Heart left ventricle (tissue), 13 donors: Measurements from ENCODE around the gene MTX1.

ENCODE experiments used
- POLR2A ChIP-seq, 2 donors: fragments of 450-650 bp; IDR thresholded peaks; one replicate each; pipeline ENCODE4 v1.6.1; 2017; ENCODE audit warnings: antibody characterized with exemption in 2 of 2, mild to moderate bottlenecking in 2 of 2, moderate library complexity in 2 of 2
- TF ChIP-seq, protein P1 (sequence below), 12 donors: fragments of 200-600 bp; sonication (generic) in 4 of 12; IDR thresholded peaks; one replicate each; pipeline versions ENCODE4 v1.5.0 to v1.8.0; 2018 to 2022; ENCODE audit warnings: antibody characterized with exemption in 12 of 12, mild to moderate bottlenecking in 5 of 12
- donor health status: ischemic (EF 13 %, LVEDD 7.1; RV severe dilation, severe dysfunction).
- donor health status: DM: no; HTN: yes; CAD: no.
- donor health status: DM: no; HTN: no; CAD: no.
- donor health status: ischemic (EF 25% LVEDD 6.9; RV normal size, moderate dysfunction).
- donor health status: ischemic (EF 25% LVEDD 5.7; RV mildly dilated, moderate dysfunction).
- donor health status: ischemic (EF 35%, LVEDD 5.7; RV mildly dilated, moderate dysfunction).
- donor health status: nonischemic (EF 11% LVEDD 7.7; RV severe dilation, severe dysfunction).
- donor health status: DM: yes; HTN: yes; CAD: no.
- donor health status: PGD.
- donor health status: ischemic (EF 29% LVEDD 5.4; RV normal size, mild dysfunction).
- donor health status: nonischemic (EF 23%, LVEDD 6.1; RV moderate dilation, normal function).

DNA sequence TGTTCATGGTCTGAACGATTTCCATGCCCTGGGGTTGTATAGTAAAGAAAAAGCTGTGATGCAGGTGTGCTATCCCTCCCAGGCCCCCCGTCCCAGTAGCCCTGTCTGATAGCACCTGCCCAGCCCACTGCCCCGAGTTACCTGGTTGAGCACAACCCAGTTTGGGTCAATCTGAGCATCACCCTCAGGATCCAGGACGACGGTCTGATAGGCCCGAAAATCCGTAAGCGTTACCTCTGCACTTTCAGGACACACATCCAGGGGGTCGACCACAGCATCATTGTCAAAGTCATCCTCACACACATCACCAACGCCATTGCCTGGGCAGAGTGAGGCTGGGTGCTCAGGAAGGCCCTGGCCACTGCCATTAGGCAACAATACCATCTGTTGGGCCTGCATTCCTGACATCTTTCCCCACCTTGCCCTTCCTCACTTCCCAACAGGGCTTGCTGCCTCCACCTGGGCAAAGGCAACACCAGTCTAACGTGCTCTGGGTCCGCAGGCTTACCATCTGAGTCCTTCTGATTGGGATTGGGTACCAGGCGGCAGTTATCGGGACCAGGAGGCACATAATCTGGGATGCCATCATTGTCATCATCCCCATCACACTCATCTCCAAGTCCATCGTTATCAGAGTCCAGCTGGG lies 10.5 kb upstream of the MTX1 start:
- TF ChIP-seq, protein P1, sequence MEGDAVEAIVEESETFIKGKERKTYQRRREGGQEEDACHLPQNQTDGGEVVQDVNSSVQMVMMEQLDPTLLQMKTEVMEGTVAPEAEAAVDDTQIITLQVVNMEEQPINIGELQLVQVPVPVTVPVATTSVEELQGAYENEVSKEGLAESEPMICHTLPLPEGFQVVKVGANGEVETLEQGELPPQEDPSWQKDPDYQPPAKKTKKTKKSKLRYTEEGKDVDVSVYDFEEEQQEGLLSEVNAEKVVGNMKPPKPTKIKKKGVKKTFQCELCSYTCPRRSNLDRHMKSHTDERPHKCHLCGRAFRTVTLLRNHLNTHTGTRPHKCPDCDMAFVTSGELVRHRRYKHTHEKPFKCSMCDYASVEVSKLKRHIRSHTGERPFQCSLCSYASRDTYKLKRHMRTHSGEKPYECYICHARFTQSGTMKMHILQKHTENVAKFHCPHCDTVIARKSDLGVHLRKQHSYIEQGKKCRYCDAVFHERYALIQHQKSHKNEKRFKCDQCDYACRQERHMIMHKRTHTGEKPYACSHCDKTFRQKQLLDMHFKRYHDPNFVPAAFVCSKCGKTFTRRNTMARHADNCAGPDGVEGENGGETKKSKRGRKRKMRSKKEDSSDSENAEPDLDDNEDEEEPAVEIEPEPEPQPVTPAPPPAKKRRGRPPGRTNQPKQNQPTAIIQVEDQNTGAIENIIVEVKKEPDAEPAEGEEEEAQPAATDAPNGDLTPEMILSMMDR (IDR thresholded peaks at IDR 0.05): no peak
- TF ChIP-seq POLR2A (IDR thresholded peaks at IDR 0.05): no peak
